GM12878 (cell line): ENCODE data around the gene CREB3L1. TPM values are rescaled to one million over a fixed set of nuclear protein-coding genes. Genes with fewer than 3 reads are reported as not detected.

Experiments used
- ATAC-seq: fragments of 200-7000 bp; cut with Tn5 transposase; 3 replicates; pipeline ENCODE4 v1.9.1; 2020; ENCODE audit warnings: mild to moderate bottlenecking, moderate library complexity
- BruUV-seq: library from RNA; stranded (reverse); fragments of 400-500 nt; replicated peaks from 2 replicates; lab custom pipeline; 2021; lab: Mats Ljungman, UMichigan
- CTCF ChIA-PET: fragments of 300-600 bp; sonication (Branson Sonifier 250); formaldehyde crosslinking; extraction: SDS; loops from one replicate; lab custom pipeline; 2021; ENCODE audit warnings: inconsistent platforms; lab: Yijun Ruan, JAX
- POLR2A ChIA-PET: fragments of 350-600 bp; formaldehyde crosslinking; extraction: SDS; loops from one replicate; lab custom pipeline; 2021; ENCODE audit warnings: inconsistent platforms; lab: Charles Lee
- RAD21 ChIA-PET: fragments of 300-600 bp; sonication (Branson Sonifier 250); formaldehyde crosslinking; loops from one replicate; lab custom pipeline; 2023; ENCODE audit warnings: antibody characterized with exemption; ENCODE audit not compliant: unreplicated experiment; lab: Charles Lee
- SMC1A ChIA-PET: fragments of 300-600 bp; sonication (Branson Sonifier 250); formaldehyde crosslinking; loops from one replicate; lab custom pipeline; 2023; ENCODE audit not compliant: unreplicated experiment, uncharacterized antibody; lab: Charles Lee
- DNase-seq: peaks from one replicate; pipeline ENCODE4 v3.0.0-alpha.2; 2011; ENCODE audit warnings: low read depth, low spot score
- FAIRE-seq: peaks from 3 replicates; lab custom pipeline; 2011; peaks lifted over from hg19 to GRCh38; lab: Jason Lieb, UNC
- H2AFZ ChIP-seq: 2 replicates; pipeline ENCODE4 v1.6.0; 2011; ENCODE audit warnings: low read depth, low read length, control low read depth; ENCODE audit not compliant: control insufficient read depth
- H3K27ac ChIP-seq: 2 replicates; pipeline ENCODE4 v1.5.1; 2011; ENCODE audit warnings: control low read depth; ENCODE audit not compliant: control insufficient read depth, insufficient read depth
- H3K27me3 ChIP-seq, 2 experiments: replicated peaks in 1 of 2; 2 replicates each; pipeline versions ENCODE4 v1.6.0 to v1.6.1; 2011; ENCODE audit warnings: low read length in 1 of 2; ENCODE audit not compliant: control insufficient read depth in 2 of 2, insufficient read depth in 2 of 2
- H3K36me3 ChIP-seq, 2 experiments: 2 replicates each; pipeline ENCODE4 v1.5.1; 2011; ENCODE audit warnings: low read length in 1 of 2; ENCODE audit not compliant: control insufficient read depth in 2 of 2, insufficient read depth in 2 of 2
- H3K4me1 ChIP-seq: 2 replicates; pipeline ENCODE4 v1.6.1; 2011; ENCODE audit warnings: mild to moderate bottlenecking, low read length, moderate library complexity, mixed read lengths; ENCODE audit not compliant: control insufficient read depth, insufficient read depth
- H3K4me2 ChIP-seq: 2 replicates; pipeline ENCODE4 v1.6.0; 2011; ENCODE audit warnings: control low read depth; ENCODE audit not compliant: control insufficient read depth, insufficient read depth
- H3K4me3 ChIP-seq: fragments of 200-600 bp; sonication (generic); 2 replicates; pipeline ENCODE4 v1.5.1; 2016
- H3K79me2 ChIP-seq: 2 replicates; pipeline ENCODE4 v1.6.0; 2011; ENCODE audit warnings: low read length; ENCODE audit not compliant: control insufficient read depth, insufficient read depth
- H3K9ac ChIP-seq: 2 replicates; pipeline ENCODE4 v1.8.0; 2011; ENCODE audit warnings: low read length, control low read depth, mixed read lengths; ENCODE audit not compliant: control insufficient read depth, insufficient read depth
- H3K9me3 ChIP-seq: replicated peaks from 3 replicates; pipeline ENCODE4 v1.5.1; 2011; ENCODE audit warnings: mild to moderate bottlenecking, low read length; ENCODE audit not compliant: control insufficient read depth, insufficient read depth
- H4K20me1 ChIP-seq: 2 replicates; pipeline ENCODE4 v1.6.0; 2011; ENCODE audit not compliant: control insufficient read depth, insufficient read depth
- BCL11A ChIP-seq: IDR thresholded peaks from 2 replicates; pipeline ENCODE4 v1.6.1; 2011; ENCODE audit warnings: low read depth, low read length
- CHD2 ChIP-seq: IDR thresholded peaks from 2 replicates; pipeline ENCODE4 v1.6.1; 2011; ENCODE audit warnings: low read depth, low read length, improper control_type of control experiment, borderline replicate concordance
- CHD4 ChIP-seq: fragments of 200-600 bp; sonication (generic); IDR thresholded peaks from 2 replicates; pipeline ENCODE4 v1.6.1; 2016; ENCODE audit warnings: mild to moderate bottlenecking
- CREB1 ChIP-seq: IDR thresholded peaks from 2 replicates; pipeline ENCODE4 v1.6.1; 2012; ENCODE audit warnings: low read depth, mild to moderate bottlenecking, inconsistent platforms
- JUND ChIP-seq: IDR thresholded peaks from 2 replicates; pipeline ENCODE4 v1.6.1; 2012; ENCODE audit warnings: low read depth, mild to moderate bottlenecking, low read length, improper control_type of control experiment, moderate library complexity
- MTA2 ChIP-seq: fragments of 450-650 bp; IDR thresholded peaks from 2 replicates; pipeline ENCODE4 v1.6.1; 2016; ENCODE audit warnings: low read depth, mild to moderate bottlenecking, moderate library complexity
- NR2C2 ChIP-seq: IDR thresholded peaks from 2 replicates; pipeline ENCODE4 v1.6.1; 2011; ENCODE audit warnings: borderline replicate concordance, low read depth; ENCODE audit not compliant: control insufficient read depth, insufficient read length
- NRF1 ChIP-seq: conservative IDR thresholded peaks from 2 replicates; pipeline ENCODE4 v1.6.1; 2011; ENCODE audit warnings: mild to moderate bottlenecking, low read depth, low read length, improper control_type of control experiment
- RCOR1 ChIP-seq: conservative IDR thresholded peaks from 2 replicates; pipeline ENCODE4 v1.6.1; 2012; ENCODE audit warnings: low read depth, low read length, improper control_type of control experiment
- RUNX3 ChIP-seq: IDR thresholded peaks from 2 replicates; pipeline ENCODE4 v1.6.1; 2012; ENCODE audit warnings: low read length, inconsistent platforms
- SMAD5 ChIP-seq: IDR thresholded peaks from 2 replicates; pipeline ENCODE4 v1.6.1; 2016; ENCODE audit warnings: antibody characterized with exemption, low read depth
- SMARCA5 ChIP-seq: fragments of 450-650 bp; IDR thresholded peaks from 2 replicates; pipeline ENCODE4 v1.6.1; 2017; ENCODE audit warnings: mild to moderate bottlenecking
- SUZ12 ChIP-seq: fragments of 200-600 bp; sonication (generic); IDR thresholded peaks from one replicate; pipeline ENCODE4 v1.6.1; 2018; ENCODE audit warnings: antibody characterized with exemption, mild to moderate bottlenecking; ENCODE audit not compliant: unreplicated experiment
- YBX1 ChIP-seq: fragments of 450-650 bp; IDR thresholded peaks from 2 replicates; pipeline ENCODE4 v1.6.1; 2016; ENCODE audit warnings: antibody characterized with exemption
- WGBS: methylation state at CpG from one replicate; pipeline ENCODE4 v1.1.6; 2016; ENCODE audit warnings: low lambda C conversion rate; ENCODE audit not compliant: insufficient replicate concordance, insufficient coverage; ENCODE audit errors: missing lambda C conversion rate; 5-methylcytosine and 5-hydroxymethylcytosine counted together
- in situ Hi-C: fragments of 300-500 bp; cut with MboI; formaldehyde crosslinking; loops from 9 replicates; pipeline ENCODE4 v1.14.3; 2018; ENCODE audit warnings: mixed read lengths
- intact Hi-C: fragments of 100-400 bp; cut with micrococcal nuclease; formaldehyde crosslinking; loops from one replicate; pipeline ENCODE4 v1.14.2; 2022; ENCODE audit not compliant: unreplicated experiment
- polyA plus RNA-seq, 11 experiments: library from polyadenylated mRNA; depleted of rRNA in 4 of 11; unstranded in 6 of 11; stranded (reverse) in 5 of 11; fragments of >200 nt; fragmentation: Nextera tagmentation in 4 of 11; fragmentation: Illumina TruSeq in 1 of 11; extraction: Ambion mirVana in 4 of 11; extraction: Trizol in 1 of 11; gene quantifications; 1 replicate in 1 of 11; 2 replicates in 10 of 11; pipeline versions ENCODE4 v1.2.1 to v1.2.3, GENCODE V29; 2011 to 2016; ENCODE audit warnings: inconsistent platforms in 2 of 11, missing spikeins in 2 of 11, low read depth in 1 of 11
- total RNA-seq, 4 experiments: library from RNA; depleted of rRNA in 3 of 4; stranded (reverse); fragments of >200 nt in 3 of 4; fragmentation: Illumina TruSeq in 1 of 4; extraction: Trizol in 1 of 4; gene quantifications; 2 replicates each; pipeline versions ENCODE4 v1.2.1 to v1.2.3, GENCODE V29; 2013 to 2021

CREB3L1 gene
- total and polyA plus RNA-seq, 10 of the 15 experiments (the other 5 are each of a cell fraction or from before 2014, with no cell fraction given): 0.03 to 1.4 (median 0.22) TPM

GRCh38 chr11:46290598-46291309, 13.3 kb downstream of the CREB3L1 start (continued):
- TF ChIP-seq CHD4 (no peak), RUNX3 (no peak)

DNA sequence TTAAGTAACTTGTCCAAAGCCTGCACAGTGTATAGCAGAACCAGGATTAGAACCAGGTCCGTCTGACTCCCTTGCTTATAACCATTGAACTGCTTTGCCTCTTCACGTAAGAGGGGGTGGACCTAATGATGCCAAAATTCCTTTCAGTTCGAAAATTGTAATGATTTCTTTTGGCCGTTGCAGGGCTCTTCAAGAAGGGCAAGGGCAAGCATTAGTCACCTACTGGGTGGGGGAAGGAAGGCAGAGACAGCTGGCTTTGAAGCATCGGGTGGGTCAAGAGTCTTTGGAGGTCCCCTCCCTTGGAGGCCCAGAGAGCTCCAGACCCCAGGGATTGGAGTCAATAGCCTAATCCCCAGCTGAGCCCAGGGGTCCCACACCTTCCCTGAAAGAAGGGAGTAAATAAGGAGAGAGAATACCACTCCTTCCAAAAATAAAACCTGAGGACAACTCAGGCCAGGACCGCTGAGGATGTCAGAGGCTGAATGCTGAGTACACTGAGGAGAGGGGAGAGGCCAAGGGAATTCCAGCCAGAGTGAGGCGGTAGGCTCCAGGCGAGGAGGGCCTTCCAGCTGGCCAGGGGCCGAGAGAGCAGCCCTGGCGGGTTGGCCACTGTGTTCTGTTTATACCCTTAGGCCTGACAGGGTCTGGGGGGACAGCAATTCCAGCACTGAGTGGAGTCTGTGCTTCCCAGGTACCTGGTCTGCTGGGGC, 14.1 kb downstream of the CREB3L1 start:
- Histone ChIP-seq H3K4me1 (peaks cover 8% of the 10 kb centered on the region), H3K9me3 (no peaks in the 10 kb centered on the region), H3K4me2 (no peak overlapping the region), H3K36me3 (no peaks in the 10 kb centered on the region), H3K79me2 (no peaks in the 10 kb centered on the region), H3K27me3 (no peaks in the 10 kb centered on the region; a peak in 2 of 4 replicates), H3K27ac (no peak overlapping the region), H2AFZ (no peak overlapping the region), H4K20me1 (no peaks in the 10 kb centered on the region), H3K9ac (no peak overlapping the region)
- ChIA-PET SMC1A (interaction anchor here (0.6 kb wide), 1 partner anchor 52 kb away, joined by 3 read pairs; no protein-coding TSS in a partner anchor), POLR2A (no interaction called here), RAD21 (interaction anchor here (0.5 kb wide), 1 partner anchor 543 kb away, joined by 3 read pairs; no protein-coding TSS in a partner anchor), CTCF (no interaction called here)
- DNase-seq (no peak), FAIRE-seq (no peak), ATAC-seq (no peak)
- in situ Hi-C loops (no loop called here), intact Hi-C loops (no loop called here)
- no TSS peak for BruUV-seq
- no peak for TF ChIP-seq YBX1
- TF ChIP-seq, all 136 proteins: peak for 0
- 36% methylated on average over 10 of the region's 10 CpGs for WGBS
- no peak overlapping the region for H3K4me3 ChIP-seq

DNA sequence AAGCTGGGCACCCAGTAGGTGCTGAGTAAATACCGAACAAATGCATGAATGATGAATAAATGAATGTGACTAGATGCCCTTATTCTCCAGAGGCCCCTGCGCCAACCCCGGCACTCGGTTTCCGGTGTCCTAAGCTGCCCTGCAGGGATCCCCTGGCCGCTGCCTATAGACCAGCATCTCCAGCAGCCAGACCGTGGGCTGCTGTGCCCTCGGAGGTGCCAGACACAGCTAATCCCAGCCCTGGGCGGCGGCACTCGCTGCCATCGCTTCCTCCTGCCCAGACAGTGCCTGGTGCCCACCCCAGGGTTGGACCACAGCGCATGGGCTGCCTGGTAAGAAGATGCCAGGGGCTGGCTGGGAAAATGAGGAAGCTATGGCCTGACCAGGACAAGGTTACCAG, 15.6 kb downstream of the CREB3L1 start:
- in situ Hi-C loops (no loop called here), intact Hi-C loops (no loop called here)
- H3K9ac ChIP-seq: no peak overlapping the region
- BruUV-seq: no TSS peak
- H3K79me2 ChIP-seq: no peaks in the 10 kb centered on the region
- H4K20me1 ChIP-seq: no peaks in the 10 kb centered on the region
- WGBS: 56% methylated on average over 13 of the region's 13 CpGs
- RAD21 ChIA-PET: no interaction called here
- ATAC-seq (no peak), FAIRE-seq (no peak), DNase-seq (no peak)
- SMC1A ChIA-PET: no interaction called here
- H3K4me3 ChIP-seq: no peak overlapping the region
- CTCF ChIA-PET: interaction anchor here (1.2 kb wide), 1 partner anchor 17 kb away, joined by 3 read pairs; no protein-coding TSS in a partner anchor
- H3K27me3 ChIP-seq: no peaks in the 10 kb centered on the region; a peak in 2 of 4 replicates
- no peaks in the 10 kb centered on the region for H3K9me3 ChIP-seq
- no peak overlapping the region for H2AFZ ChIP-seq
- POLR2A ChIA-PET: no interaction called here
- H3K27ac ChIP-seq: no peak overlapping the region
- TF ChIP-seq NRF1 (no peak), RCOR1 (no peak), NR2C2 (no peak), SMAD5 (no peak), SMARCA5 (no peak), CREB1 (no peak), SUZ12 (no peak), CHD2 (no peak), BCL11A (no peak), JUND (no peak), MTA2 (no peak)
- H3K4me2 ChIP-seq: no peak overlapping the region
- H3K36me3 ChIP-seq: no peaks in the 10 kb centered on the region
- H3K4me1 ChIP-seq: peaks cover 8% of the 10 kb centered on the region
